K562 (cell line): ENCODE data around the gene MAST1. TPM values are rescaled to one million over a fixed set of nuclear protein-coding genes. Genes with fewer than 3 reads are reported as not detected.
A peak's percentile ranks its signal among the peaks of the same experiment; 100 is the strongest.

ENCODE experiments used
- C11orf30 ChIP-seq: fragments of 450-650 bp; IDR thresholded peaks from 2 replicates; pipeline ENCODE4 v1.6.1; 2016; ENCODE audit warnings: low read depth, mild to moderate bottlenecking
- CHD2 ChIP-seq: IDR thresholded peaks from 2 replicates; pipeline ENCODE4 v1.6.1; 2011; ENCODE audit warnings: low read depth, low read length
- CREB3 ChIP-seq: fragments of 450-650 bp; conservative IDR thresholded peaks from 2 replicates; pipeline ENCODE4 v1.6.1; 2016; ENCODE audit warnings: missing genetic modification characterization, low read depth, mild to moderate bottlenecking, missing compliant biosample characterization, moderate library complexity
- CTBP1 ChIP-seq: fragments of 450-650 bp; IDR thresholded peaks from 2 replicates; pipeline ENCODE4 v1.6.1; 2016; ENCODE audit warnings: borderline replicate concordance
- HDAC1 ChIP-seq, 2 experiments: fragments of 450-650 bp; IDR thresholded peaks; 2 replicates each; pipeline ENCODE4 v1.6.1; 2016 to 2017; ENCODE audit warnings: inconsistent platforms in 1 of 2, mild to moderate bottlenecking in 1 of 2, moderate library complexity in 1 of 2
- HDAC2 ChIP-seq: fragments of 450-650 bp; IDR thresholded peaks from 2 replicates; pipeline ENCODE4 v1.6.1; 2016; ENCODE audit warnings: mild to moderate bottlenecking
- MBD2 ChIP-seq: sonication (generic); IDR thresholded peaks from 2 replicates; pipeline ENCODE4 v1.6.1; 2016; ENCODE audit warnings: low read depth, borderline replicate concordance
- NR4A1 ChIP-seq, 2 experiments: fragments of 250-450 bp in 1 of 2; fragments of 450-650 bp in 1 of 2; sonication (Bioruptor Pico) in 1 of 2; IDR thresholded peaks; 2 replicates each; pipeline versions ENCODE4 v1.4.0 to v1.6.1; 2016 to 2020; ENCODE audit warnings: mild to moderate bottlenecking in 2 of 2, missing compliant biosample characterization in 1 of 2, missing genetic modification characterization in 1 of 2, moderate library complexity in 1 of 2
- POLR2G ChIP-seq: fragments of 200-400 bp; formaldehyde crosslinking; IDR thresholded peaks from 2 replicates; pipeline ENCODE4 v1.6.1; 2017; ENCODE audit warnings: low read depth, mild to moderate bottlenecking, antibody characterized with exemption, low read length, moderate library complexity
- ZBTB33 ChIP-seq: sonication (generic); formaldehyde crosslinking; IDR thresholded peaks from 2 replicates; pipeline ENCODE4 v1.8.1; 2023; ENCODE audit warnings: mild to moderate bottlenecking, missing genetic modification reagents
- ZBTB40 ChIP-seq, 2 experiments: fragments of 450-650 bp in 1 of 2; sonication (generic) in 1 of 2; formaldehyde crosslinking in 1 of 2; IDR thresholded peaks; 2 replicates each; pipeline versions ENCODE4 v1.7.1 to v1.9.0; 2016 to 2022; ENCODE audit warnings: inconsistent platforms in 1 of 2, mild to moderate bottlenecking in 1 of 2, missing genetic modification reagents in 1 of 2
- ZBTB7A ChIP-seq: IDR thresholded peaks from 2 replicates; pipeline ENCODE4 v1.6.1; 2011; ENCODE audit warnings: low read depth, mild to moderate bottlenecking, low read length, moderate library complexity, borderline replicate concordance; ENCODE audit not compliant: control insufficient read depth
- ZNF696 ChIP-seq: fragments of 250-450 bp; sonication (Bioruptor Pico); conservative IDR thresholded peaks from 2 replicates; pipeline ENCODE4 v1.4.0; 2020; ENCODE audit warnings: mild to moderate bottlenecking, moderate library complexity
- polyA plus RNA-seq, 8 experiments: library from polyadenylated mRNA; depleted of rRNA in 4 of 8; stranded (reverse) in 5 of 8; unstranded in 3 of 8; fragments of >200 nt; fragmentation: Nextera tagmentation in 2 of 8; fragmentation: Illumina TruSeq in 1 of 8; extraction: Ambion mirVana in 2 of 8; extraction: Trizol in 1 of 8; gene quantifications; 2 replicates each; pipeline versions ENCODE4 v1.2.1 to v1.2.3, GENCODE V29; 2011 to 2014; ENCODE audit warnings: inconsistent platforms in 1 of 8, missing spikeins in 1 of 8
- total RNA-seq, 7 experiments: library from RNA; depleted of rRNA in 6 of 7; stranded (reverse); fragments of >200 nt in 6 of 7; fragmentation: Illumina TruSeq in 2 of 7; extraction: Trizol in 2 of 7; gene quantifications; 2 replicates each; pipeline versions ENCODE4 v1.2.1 to v1.2.3, GENCODE V29; 2011 to 2021; ENCODE audit warnings: low replicate concordance in 1 of 7

Gene MAST1
- total and polyA plus RNA-seq, 9 of the 15 experiments (the other 6 are each of a cell fraction or from before 2014, with no cell fraction given) = 0.48 to 10.3 (median 3.9) TPM

GRCh38 chr19:12796146-12797071 is 41.9 kb upstream of the MAST1 start (continued):
- TF ChIP-seq ZBTB33 (CRISPR knock-in tag) = peak; percentile 79
- 0 out of 2 replicates have a peak, but pooled peaks have one; percentile 11 for TF ChIP-seq MBD2
- TF ChIP-seq ZBTB40 (IDR thresholded peaks at IDR 0.05) = 0 out of 2 replicates have a peak, but pooled peaks have one; percentile 21
- TF ChIP-seq ZBTB40 (CRISPR knock-in tag; IDR thresholded peaks at IDR 0.05) = no peak
- peak in 1 of 2 experiments; percentile 65; a peak in 1 of 4 replicates for TF ChIP-seq HDAC1 (IDR thresholded peaks at IDR 0.05)
- TF ChIP-seq CTBP1 = peak; percentile 39; the same call in 1 of the 2 replicates
- TF ChIP-seq ZNF696 (CRISPR knock-in tag) = 0 out of 2 replicates have a peak, but pooled peaks have one; percentile 30
- TF ChIP-seq HDAC2 = peak; percentile 64
- TF ChIP-seq NR4A1 (CRISPR knock-in tag; IDR thresholded peaks at IDR 0.05) = 0 out of 2 replicates have a peak, but pooled peaks have one; percentile 57
- no peak for TF ChIP-seq NR4A1 (tag; IDR thresholded peaks at IDR 0.05)
- no peak for TF ChIP-seq CREB3 (tag)
- TF ChIP-seq ZBTB7A = peak; percentile 63; the same call in 1 of the 2 replicates
- TF ChIP-seq POLR2G = peak; percentile 29
- TF ChIP-seq CHD2 = 0 out of 2 replicates have a peak, but pooled peaks have one; percentile 2
- no peak for TF ChIP-seq C11orf30
